ENCODE results near the gene LCN2. TPM values are rescaled to one million over a fixed set of nuclear protein-coding genes. Genes with fewer than 3 reads are reported as not detected.

Gene LCN2
- total and polyA plus RNA-seq, 2 experiments from 2014 or later, result 2.0 TPM; not detected in 1

DNA sequence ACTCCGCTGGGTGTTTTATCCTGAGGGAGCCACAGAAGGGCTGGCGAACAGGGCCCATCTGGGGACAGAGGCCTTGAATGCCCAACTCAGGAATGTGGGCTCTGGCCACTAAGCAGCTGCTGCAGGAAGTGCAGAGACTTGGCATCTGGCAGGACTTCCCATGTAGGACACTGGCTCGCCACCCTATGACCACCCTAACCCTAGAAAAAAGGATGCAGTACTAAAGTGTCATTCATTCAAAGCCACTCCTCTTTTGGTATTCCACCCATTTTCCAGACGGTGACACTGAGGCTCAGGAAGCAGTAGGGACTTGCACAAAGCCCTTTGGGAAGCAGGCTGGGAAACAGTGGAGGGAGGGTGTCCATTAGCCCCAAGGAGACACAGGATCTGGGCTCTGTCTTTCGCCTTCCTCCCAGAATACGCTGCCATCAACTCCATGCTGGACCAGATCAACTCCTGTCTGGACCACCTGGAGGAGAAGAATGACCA is 13.8 kb downstream of the LCN2 start (continued):
- TF ChIP-seq, protein P1, sequence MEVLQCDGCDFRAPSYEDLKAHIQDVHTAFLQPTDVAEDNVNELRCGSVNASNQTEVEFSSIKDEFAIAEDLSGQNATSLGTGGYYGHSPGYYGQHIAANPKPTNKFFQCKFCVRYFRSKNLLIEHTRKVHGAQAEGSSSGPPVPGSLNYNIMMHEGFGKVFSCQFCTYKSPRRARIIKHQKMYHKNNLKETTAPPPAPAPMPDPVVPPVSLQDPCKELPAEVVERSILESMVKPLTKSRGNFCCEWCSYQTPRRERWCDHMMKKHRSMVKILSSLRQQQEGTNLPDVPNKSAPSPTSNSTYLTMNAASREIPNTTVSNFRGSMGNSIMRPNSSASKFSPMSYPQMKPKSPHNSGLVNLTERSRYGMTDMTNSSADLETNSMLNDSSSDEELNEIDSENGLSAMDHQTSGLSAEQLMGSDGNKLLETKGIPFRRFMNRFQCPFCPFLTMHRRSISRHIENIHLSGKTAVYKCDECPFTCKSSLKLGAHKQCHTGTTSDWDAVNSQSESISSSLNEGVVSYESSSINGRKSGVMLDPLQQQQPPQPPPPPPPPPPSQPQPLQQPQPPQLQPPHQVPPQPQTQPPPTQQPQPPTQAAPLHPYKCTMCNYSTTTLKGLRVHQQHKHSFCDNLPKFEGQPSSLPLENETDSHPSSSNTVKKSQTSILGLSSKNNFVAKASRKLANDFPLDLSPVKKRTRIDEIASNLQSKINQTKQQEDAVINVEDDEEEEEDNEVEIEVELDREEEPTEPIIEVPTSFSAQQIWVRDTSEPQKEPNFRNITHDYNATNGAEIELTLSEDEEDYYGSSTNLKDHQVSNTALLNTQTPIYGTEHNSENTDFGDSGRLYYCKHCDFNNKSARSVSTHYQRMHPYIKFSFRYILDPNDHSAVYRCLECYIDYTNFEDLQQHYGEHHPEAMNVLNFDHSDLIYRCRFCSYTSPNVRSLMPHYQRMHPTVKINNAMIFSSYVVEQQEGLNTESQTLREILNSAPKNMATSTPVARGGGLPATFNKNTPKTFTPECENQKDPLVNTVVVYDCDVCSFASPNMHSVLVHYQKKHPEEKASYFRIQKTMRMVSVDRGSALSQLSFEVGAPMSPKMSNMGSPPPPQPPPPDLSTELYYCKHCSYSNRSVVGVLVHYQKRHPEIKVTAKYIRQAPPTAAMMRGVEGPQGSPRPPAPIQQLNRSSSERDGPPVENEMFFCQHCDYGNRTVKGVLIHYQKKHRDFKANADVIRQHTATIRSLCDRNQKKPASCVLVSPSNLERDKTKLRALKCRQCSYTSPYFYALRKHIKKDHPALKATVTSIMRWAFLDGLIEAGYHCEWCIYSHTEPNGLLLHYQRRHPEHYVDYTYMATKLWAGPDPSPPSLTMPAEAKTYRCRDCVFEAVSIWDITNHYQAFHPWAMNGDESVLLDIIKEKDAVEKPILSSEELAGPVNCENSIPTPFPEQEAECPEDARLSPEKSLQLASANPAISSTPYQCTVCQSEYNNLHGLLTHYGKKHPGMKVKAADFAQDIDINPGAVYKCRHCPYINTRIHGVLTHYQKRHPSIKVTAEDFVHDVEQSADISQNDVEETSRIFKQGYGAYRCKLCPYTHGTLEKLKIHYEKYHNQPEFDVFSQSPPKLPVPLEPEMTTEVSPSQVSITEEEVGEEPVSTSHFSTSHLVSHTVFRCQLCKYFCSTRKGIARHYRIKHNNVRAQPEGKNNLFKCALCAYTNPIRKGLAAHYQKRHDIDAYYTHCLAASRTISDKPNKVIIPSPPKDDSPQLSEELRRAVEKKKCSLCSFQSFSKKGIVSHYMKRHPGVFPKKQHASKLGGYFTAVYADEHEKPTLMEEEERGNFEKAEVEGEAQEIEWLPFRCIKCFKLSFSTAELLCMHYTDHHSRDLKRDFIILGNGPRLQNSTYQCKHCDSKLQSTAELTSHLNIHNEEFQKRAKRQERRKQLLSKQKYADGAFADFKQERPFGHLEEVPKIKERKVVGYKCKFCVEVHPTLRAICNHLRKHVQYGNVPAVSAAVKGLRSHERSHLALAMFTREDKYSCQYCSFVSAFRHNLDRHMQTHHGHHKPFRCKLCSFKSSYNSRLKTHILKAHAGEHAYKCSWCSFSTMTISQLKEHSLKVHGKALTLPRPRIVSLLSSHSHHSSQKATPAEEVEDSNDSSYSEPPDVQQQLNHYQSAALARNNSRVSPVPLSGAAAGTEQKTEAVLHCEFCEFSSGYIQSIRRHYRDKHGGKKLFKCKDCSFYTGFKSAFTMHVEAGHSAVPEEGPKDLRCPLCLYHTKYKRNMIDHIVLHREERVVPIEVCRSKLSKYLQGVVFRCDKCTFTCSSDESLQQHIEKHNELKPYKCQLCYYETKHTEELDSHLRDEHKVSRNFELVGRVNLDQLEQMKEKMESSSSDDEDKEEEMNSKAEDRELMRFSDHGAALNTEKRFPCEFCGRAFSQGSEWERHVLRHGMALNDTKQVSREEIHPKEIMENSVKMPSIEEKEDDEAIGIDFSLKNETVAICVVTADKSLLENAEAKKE (CRISPR knock-in tag; IDR thresholded peaks at IDR 0.05), result no peak
- TF ChIP-seq CREB1 (CRISPR knock-in tag; IDR thresholded peaks at IDR 0.05; ENCODE audit: low read depth), result no peak

DNA sequence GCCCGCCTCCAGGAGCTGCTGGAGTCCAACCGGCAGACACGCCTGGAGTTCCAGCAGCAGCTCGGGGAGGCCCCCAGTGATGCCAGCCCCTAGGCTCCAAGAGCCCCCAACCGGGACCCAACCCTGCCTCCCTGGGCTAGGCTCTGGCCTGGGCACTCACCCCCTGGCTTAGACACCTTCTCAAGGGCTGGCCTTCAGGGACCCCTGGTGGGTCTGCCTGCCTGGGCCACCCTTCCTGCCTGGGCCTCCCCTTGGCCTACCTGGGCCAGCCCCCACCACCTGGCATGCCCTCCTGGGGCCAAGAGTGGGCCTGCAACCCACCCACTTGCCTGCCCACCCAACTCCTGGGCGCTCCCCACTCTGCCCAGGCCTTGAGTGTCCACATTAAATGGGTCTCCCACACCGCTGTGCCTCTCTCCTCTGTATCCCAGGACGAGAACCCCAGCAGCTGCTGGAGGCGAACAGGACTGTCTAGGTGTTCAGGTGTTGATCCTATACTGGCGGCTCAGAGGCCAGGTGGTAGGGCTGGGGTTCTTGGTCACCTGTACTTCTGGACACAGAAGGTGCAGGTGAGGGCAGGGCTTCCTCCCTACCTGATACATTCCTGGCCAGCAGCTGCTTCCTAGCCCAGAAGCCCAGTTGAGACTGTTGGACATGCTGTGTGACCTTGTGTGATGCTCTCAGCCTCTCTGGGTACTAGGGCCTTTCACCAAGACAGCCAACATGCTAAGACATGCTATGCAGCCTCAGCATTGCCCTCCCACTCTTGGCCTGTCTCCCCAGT is 14.5 kb downstream of the LCN2 start:
- H3K9me3 Mint-ChIP-seq, result no peaks in the 10 kb centered on the region
- TF ChIP-seq, protein P2, sequence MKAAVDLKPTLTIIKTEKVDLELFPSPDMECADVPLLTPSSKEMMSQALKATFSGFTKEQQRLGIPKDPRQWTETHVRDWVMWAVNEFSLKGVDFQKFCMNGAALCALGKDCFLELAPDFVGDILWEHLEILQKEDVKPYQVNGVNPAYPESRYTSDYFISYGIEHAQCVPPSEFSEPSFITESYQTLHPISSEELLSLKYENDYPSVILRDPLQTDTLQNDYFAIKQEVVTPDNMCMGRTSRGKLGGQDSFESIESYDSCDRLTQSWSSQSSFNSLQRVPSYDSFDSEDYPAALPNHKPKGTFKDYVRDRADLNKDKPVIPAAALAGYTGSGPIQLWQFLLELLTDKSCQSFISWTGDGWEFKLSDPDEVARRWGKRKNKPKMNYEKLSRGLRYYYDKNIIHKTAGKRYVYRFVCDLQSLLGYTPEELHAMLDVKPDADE (IDR thresholded peaks at IDR 0.05), result no peak
- TF ChIP-seq POLR2AphosphoS5 (IDR thresholded peaks at IDR 0.05; ENCODE audit: low read depth) (no peak), NANOG (IDR thresholded peaks at IDR 0.05; ENCODE audit: borderline replicate concordance) (no peak), EZH2 (IDR thresholded peaks at IDR 0.05; ENCODE audit: low read depth, unreplicated experiment) (no peak), STAT1 (IDR thresholded peaks at IDR 0.05; ENCODE audit: unreplicated experiment) (no peak), CREB1 (CRISPR knock-in tag; IDR thresholded peaks at IDR 0.05; ENCODE audit: low read depth) (no peak)
- TF ChIP-seq, protein P1 (CRISPR knock-in tag; IDR thresholded peaks at IDR 0.05), result no peak

More for the DNA sequence above, 14.5 kb downstream of the LCN2 start:
- Mint-ChIP-seq H3K4me3 (no peak overlapping the region), H3K4me1 (peaks cover 4% of the 10 kb centered on the region), H3K36me3 (ENCODE audit: low read depth) (peaks cover 34% of the 10 kb centered on the region), H3K27ac (no peak overlapping the region), H3K27me3 (ENCODE audit: insufficient read depth, low read depth, poor library complexity) (peaks cover 5% of the 10 kb centered on the region)
- DNase-seq (ENCODE audit: low spot score) (no peak), ATAC-seq (no peak)
- H4K20me1 ChIP-seq (replicated peaks; ENCODE audit: insufficient read depth), result 0 out of 2 replicates have a peak, but pooled peaks cover 5% of the 10 kb centered on the region
- H3F3A ChIP-seq (replicated peaks; ENCODE audit: low read depth), result peaks cover 4% of the 10 kb centered on the region; the same call in 1 of the 2 replicates
- no peaks in the 10 kb centered on the region for H3K27me3 ChIP-seq (ENCODE audit: insufficient read depth)
- no peaks in the 10 kb centered on the region for H3K9me2 ChIP-seq (ENCODE audit: insufficient read depth)
- no peak overlapping the region for H2AFZ ChIP-seq
- no peak overlapping the region for H3K4me2 ChIP-seq
- 0 out of 2 replicates have a peak, but pooled peaks cover 3% of the 10 kb centered on the region for H3K36me3 ChIP-seq (ENCODE audit: insufficient read depth)
- no peaks in the 10 kb centered on the region for H3K79me2 ChIP-seq (replicated peaks; ENCODE audit: insufficient read depth)
- peaks cover 4% of the 10 kb centered on the region; the same call in 1 of the 2 replicates for H3K4me1 ChIP-seq (ENCODE audit: insufficient read depth)
- H3K27ac ChIP-seq (ENCODE audit: low read depth), result no peak overlapping the region
- no peak overlapping the region for H3K4me3 ChIP-seq

Data from GM23338 (cell line).